Mucosa of gallbladder (tissue), 1 donor: Measurements from ENCODE around the gene TMEM121. TPM values are rescaled to one million over a fixed set of nuclear protein-coding genes. Genes with fewer than 3 reads are reported as not detected.
"Not testable (repeated sequence)": the region's sequence is repeated elsewhere in the genome, so short reads cannot be mapped to it uniquely, and the experiment has no call there.

Experiments
- DNase-seq: peaks from one replicate; pipeline ENCODE4 v3.0.0-alpha.2; 2020; ENCODE audit warnings: low spot score
- total RNA-seq: library from RNA; stranded (reverse); gene quantifications from one replicate; pipeline ENCODE4 v1.2.1, GENCODE V29; 2021
- donor health status: DM: no; HTN: no; CAD: no.

The TMEM121 gene
- total RNA-seq, 1 donor from 2014 or later, result 3.7 TPM

DNA sequence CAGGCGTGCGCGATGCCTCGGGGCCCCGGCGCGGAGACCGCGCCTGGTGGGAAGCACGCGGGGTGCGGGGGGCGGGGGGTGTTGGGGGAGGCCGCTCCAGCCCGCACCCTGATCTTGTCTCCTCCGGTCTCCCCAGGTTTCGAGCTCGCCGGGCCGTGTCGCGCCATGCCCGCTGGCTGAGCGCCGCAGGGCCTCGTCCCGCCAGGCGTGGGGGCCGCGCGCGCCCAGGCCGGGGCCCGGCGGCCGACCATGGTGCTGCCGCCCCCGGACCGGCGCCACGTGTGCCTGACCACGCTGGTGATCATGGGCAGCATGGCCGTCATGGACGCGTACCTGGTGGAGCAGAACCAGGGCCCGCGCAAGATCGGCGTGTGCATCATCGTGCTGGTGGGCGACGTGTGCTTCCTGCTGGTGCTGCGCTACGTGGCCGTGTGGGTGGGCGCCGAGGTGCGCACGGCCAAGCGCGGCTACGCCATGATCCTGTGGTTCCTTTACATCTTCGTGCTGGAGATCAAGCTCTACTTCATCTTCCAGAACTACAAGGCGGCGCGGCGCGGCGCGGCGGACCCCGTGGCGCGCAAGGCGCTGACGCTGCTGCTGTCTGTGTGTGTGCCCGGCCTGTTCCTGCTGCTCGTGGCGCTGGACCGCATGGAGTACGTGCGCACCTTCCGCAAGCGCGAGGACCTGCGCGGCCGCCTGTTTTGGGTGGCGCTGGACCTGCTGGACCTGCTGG lies 2.4 kb downstream of the TMEM121 start:
- no peak for DNase-seq

DNA sequence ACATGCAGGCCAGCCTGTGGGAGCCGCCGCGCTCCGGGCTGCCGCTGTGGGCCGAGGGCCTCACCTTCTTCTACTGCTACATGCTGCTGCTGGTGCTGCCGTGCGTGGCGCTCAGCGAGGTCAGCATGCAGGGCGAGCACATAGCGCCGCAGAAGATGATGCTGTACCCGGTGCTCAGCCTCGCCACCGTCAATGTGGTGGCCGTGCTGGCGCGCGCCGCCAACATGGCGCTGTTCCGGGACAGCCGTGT lies 2.9 kb downstream of the TMEM121 start:
- no peak for DNase-seq

DNA sequence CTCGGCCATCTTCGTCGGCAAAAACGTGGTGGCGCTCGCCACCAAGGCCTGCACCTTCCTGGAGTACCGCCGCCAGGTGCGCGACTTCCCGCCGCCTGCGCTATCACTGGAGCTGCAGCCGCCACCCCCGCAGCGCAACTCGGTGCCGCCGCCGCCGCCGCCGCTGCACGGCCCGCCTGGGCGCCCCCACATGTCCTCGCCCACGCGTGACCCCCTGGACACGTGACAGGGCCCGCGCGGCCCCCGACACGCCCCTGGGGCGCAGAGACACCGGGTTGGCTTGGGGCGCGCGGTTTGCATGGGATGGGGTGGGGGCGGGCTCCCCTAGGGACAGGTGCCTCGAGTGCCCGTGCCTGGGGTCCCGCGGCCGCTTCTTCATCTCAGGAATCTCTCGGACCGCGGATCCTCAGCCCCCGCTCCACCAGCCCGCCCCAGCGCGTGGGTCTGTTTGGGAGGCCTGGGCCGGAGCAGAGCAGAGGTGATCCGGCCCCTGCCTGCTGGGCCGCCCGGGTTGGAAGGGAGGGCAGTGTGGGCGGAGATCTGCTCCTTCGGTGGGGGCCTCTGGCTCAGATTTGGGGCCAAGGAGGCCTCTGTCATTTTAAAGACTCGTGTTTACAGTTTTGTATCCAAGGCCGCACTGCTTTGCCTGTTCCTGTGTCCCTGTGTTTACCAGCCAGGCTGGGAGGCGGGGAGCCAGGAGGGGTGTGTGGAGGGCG lies 3.3 kb downstream of the TMEM121 start:
- no peak for DNase-seq

DNA sequence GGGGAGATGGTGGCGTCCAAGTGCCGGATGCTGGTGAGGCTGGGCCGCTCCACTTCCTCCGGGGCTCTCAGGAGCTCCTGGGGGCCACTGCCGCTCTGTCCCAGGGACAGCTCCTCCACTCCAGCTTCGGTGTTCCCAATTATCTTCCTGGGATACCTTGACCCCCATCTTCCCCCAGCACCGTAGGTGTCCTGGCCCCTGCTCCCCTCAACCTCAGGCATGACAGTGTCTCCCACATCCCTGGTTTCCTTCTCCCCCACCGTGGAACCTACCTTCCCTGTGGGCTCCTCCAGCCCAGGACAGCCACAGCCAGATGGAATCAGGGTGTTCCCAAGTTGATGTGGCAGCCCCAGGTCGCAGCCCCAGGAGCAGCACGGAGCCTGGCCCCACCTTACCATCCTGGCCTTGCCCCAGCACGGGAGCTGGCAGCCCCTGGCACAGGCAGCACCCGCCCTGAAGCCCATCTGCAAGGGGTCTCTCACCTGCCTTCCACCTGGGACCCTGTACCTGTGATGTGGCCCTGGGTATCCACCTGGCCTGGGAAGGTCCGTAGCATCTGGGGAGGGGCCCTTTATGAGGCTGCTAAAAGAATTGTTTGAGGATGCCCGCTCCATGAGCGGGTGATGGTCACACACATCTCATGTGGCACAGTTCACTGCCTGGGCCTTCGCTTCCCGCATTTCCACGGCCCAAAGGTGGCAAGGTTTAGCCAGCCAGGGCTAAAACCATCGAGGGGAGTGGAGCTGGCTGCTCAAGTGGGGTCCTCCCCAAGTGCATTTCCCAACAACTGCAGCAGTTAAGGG lies 4.1 kb downstream of the TMEM121 start:
- DNase-seq, result no peak

DNA sequence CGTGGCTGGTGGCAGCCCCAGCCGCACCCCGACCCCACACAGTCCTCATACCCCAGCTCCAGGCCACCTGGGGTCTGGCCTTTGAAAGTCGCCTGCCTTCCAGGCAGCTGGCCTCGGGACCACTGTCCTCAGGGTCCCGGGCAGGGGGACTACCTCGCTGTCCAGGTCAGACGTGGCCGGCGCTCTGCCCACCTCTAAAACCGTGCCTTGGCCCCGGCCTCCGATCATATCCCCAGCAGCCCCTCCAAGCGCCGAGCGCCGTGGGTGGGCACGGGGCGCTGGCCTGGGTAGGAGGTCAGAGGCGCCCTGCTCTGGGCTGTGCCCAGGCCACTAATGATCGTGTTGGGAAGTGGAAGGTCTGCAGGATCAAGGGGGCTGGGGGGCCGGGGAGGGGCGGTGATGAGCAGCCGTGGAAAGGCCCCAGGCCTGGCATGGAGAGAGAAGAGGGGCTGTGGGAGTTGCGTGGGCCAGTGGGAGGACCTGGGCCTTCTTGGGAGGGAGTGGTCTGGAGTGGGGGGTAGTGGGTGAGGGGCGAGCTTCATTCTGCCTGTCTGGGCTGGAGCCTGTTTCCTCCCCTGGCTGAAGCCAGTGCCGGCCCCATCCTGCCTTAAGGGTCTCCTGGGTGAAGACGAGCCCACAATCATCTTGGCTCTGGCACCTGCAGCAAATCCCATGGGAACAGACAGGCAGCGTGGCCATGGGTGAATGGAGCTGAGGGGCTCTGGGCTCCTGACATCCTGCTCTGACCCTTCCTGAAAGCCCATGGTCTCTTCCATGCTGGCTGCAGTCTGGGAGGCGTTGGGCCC lies 4.9 kb downstream of the TMEM121 start:
- no peak for DNase-seq

DNA sequence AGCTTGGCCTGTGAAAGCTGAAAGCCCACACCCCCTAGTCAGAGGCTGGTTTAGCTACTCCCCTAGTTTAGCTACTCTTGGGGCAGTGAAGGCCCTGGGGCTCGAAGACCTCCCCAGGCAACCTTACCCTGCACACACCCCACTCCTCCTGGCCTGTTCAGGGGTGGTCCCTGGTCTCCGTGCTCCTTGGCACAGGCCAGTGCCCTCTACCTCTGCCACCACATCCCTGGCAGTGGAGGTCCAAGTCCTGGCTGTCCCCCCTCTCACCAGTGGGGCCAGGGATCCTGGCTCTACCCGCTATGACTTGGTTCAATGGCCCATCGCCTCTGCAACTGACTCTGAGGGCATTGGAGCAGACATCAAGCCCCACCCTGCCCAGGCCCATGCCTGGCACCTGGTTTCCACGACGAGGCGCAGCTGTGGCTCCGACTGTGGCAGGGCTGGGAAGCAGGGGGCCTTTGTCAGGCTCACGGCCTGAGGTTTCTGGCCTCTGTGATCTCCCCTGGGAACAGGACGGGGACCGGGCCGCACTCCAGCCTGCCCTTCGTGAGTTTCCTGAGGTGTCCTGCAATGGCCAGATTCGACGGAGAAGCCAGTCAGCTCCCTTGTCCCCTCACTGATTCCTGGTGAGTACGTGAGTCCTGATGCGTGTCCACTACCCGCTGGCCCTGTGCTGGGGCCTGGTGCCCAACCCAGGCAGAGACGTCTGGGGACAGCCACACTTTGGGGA lies 5.7 kb downstream of the TMEM121 start:
- DNase-seq, result no peak

DNA sequence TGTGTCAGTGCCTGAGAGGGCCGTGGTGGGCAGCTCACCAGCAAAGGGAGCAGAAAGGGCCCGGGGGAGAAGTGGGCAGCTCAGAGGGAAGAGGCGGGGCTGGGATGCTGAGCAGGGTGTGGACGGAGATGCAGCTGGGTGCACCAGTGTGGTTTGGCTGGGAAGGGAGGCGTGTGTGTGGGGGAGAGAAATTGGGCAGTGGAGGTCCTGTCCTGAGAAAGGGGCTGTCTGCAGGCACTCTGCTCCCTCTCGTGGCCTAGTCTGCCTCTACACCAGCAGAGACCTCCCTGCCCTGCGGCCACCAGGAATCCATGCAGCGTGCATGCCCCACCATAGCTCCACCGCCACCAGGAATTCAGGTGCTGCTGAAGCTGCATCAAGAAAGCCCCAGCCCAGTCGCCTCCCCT lies 6.4 kb downstream of the TMEM121 start:
- no peak for DNase-seq

DNA sequence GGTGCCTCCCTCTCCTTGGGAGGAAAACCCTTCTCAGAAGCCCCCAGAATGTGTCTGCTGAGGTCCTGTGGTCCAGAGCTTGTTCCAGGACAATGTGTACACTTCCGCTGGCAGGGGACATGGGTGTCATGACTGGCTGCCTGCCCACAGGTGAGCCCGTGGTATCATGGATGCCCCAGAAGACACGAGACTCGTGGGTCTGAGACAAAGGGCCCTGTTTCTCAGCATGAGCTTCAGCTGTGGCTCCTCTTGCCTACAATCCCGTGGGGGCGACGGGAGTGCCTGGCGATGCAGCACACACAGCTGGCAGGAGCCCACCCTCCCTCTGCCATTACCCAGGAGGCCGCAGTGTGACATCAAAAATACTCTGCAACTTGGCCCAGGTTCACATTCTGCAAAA lies 7.0 kb downstream of the TMEM121 start:
- no peak for DNase-seq

DNA sequence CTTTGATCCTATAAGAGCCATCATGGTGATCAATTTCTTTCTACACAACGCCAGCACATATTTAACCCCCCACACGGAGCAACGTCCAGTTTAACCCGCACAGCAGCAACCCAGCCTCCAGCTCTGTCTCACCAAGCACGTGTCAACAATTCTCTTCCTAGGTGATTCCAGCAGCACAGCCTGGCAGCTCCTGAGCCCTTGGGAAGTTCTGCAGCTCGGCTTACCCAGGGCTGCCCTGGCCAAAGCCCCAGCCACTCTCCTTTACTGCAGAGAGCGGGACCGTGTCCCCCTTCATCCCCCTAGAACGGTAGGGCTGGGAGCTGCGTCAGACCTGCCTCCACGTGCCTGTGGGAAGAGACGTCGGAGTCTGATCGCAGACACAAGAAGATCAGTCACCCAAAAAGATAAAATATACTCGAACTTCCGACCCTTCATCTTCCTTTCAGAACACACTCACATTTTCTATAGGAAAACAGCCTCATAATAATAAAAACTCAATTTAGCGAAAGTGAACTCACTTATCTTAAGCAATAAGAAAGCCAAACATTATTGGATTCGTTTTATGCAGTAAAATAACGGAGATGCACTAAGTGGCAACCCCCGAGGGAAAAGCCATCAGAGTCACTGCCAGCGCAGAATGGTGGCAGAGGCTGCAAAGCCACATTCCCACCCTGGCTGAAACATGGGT lies 7.6 kb downstream of the TMEM121 start:
- no peak for DNase-seq

DNA sequence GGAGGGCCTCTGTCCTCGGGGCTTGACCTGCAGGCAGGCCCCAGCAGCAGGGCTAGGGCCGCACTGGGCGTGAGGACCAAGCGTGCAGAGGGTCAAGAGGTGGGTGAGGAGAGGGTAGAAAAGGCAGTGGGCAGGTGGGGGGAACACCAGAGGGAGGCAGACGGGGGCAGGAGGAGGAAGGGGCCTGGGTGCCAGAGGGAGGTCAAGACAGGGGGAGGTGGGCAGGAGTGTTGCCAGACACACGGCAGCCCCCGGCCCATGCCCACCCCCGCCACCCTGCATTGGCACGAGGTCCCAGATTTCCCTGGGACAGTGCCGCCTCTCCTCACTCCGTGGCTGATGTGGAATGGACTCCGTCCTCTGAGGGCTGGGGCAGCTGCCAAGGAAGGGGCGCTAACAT lies 8.2 kb downstream of the TMEM121 start:
- no peak for DNase-seq

DNA sequence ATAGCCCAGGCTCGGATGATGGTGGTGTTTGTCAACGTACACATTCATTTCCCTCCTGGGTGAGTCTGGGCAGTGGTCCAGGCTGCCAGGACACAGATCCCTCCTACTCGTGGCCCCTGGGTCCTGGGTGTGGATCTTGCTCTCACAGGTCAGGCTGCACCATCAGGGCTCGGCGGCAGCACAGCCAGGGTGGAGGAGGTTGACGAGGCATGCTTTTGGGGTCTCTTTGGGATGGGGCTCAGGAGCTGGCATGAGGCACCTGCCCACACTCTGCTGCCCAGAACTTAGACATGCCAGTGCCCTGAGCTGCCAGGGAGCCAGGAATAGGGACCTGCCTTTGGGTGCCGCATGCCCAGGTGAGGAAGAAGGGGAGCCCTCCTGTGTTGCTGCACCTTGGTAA lies 9.7 kb downstream of the TMEM121 start:
- no peak for DNase-seq

DNA sequence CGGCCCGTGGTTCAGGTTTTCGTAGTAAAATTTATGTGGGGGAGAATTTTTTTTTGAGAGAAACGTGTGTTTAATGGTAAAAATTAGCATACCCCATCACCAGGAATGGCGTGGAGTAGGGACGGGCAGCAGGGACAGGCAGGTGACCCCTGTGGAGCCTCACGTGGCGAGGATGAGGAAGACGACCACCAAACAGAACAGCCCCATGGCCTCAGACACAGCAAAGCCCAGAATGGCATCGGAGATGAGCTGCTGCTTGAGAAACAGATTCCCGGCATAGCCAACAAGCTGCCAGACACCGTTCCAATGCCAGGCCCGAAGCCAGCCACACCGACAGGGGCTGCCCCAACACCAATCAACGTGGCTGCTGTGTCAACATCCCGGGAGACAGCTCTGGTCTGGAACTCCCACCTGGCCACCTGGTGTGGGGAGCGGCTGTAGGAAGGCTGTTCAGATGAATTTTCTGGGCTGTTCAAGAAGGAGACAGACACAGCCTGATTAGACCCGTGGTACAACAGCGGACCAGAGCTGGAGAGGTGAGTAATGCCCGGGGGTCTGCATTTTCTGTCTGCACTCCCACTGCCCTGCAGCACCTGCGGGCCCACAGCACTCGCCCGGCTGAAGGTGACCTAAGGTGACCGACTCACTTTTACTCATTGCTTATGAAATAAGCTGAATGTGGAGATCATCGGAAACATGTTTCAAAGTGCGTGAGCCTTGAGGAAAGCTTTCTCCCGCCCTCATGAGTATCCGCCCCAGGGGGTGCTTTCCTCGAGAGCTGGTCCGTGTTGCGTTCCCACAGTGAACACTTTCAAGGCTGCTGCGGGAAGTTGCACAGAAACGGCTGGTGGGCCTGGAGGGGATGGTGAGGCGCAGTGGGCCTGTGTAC lies 10.6 kb downstream of the TMEM121 start:
- DNase-seq, result no peak

DNA sequence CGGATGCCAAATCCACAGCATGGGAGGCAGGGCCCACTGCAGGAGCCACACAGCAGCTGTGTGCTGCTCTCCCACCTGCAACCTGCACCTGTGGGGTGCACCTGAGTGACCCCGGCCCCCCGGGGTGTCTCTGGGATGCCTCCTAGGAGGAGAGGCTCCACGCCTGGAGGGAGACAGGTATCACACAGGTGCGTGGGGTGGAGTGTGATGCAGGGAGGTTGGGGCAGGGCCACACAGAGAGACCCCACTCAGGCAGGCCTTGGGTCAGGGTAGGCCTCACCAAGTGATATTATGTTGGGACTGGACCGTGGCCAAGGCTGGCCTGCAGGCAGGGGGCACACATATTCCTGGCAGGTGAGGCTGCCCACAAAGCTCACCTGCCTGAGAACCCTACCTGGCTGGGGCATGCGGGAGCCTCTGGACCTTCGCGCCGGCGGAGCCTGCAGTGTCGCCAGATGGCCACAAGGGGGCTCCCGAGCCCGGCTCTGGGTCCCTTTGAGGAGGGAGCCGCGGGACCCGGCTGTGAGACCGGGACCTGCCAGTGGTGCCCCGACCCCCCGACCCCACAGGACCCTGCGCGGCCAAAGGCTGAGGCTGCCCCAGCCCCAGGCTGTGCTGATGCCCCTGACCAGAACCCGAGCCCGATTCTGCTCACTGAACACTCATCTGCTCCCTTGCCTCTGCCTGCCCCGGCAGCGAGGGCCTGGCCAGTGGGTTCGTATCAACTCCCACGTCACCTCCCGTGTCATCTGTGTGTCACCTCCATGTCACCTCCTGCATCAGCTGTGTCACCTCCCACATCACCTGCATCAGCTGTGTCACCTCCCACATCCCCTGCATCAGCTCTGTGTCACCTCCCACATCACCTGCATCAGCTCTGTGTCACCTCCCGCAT lies 11.4 kb downstream of the TMEM121 start:
- peak; percentile 44 for DNase-seq

DNA sequence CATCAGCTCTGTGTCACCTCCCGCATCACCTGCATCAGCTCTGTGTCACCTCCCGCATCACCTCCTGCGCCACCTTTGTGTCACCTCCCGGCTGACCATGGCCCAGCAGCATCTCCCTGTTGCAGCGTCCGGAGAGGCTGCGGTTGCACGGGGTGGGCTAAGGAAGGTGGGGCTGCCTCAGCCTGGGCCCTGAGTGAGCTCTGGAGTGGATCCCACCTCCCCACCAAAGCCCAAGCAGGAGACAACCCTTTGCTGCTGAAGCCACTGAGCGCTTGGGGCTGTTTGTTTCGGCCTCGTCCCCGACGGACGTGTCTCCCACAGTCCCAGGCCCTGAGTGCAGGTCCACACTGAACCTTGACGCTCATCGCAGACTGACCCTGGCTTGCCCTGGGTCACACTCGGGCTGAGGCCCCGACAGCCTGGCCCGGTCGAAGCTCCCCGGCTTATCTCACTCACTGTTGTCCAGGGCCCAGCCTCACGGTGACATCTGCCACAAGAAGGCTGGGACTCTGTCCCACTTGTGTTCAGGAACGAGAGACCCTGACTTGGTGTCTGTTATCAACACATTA lies 12.2 kb downstream of the TMEM121 start:
- DNase-seq, result no peak

DNA sequence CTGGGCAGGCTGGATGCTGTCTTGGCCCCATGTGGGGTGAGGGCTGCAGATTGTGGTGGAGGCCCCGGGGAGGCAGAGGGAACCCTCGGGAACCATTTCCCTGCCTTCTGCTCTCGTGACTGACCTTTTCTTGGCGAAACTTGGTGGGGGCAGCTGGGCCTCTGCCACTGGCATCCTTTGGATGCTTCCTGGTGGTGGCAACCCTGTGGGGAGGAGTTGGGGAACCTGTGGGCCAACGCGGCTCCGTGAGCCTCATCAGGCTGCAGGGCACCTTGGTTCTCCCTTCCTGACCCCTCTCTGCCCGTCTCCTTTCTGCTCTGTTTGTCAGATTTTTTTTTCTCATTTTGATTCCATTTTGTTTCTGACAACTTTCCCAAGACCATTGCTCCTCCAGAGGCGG lies 14.4 kb downstream of the TMEM121 start:
- DNase-seq, result no peak

DNA sequence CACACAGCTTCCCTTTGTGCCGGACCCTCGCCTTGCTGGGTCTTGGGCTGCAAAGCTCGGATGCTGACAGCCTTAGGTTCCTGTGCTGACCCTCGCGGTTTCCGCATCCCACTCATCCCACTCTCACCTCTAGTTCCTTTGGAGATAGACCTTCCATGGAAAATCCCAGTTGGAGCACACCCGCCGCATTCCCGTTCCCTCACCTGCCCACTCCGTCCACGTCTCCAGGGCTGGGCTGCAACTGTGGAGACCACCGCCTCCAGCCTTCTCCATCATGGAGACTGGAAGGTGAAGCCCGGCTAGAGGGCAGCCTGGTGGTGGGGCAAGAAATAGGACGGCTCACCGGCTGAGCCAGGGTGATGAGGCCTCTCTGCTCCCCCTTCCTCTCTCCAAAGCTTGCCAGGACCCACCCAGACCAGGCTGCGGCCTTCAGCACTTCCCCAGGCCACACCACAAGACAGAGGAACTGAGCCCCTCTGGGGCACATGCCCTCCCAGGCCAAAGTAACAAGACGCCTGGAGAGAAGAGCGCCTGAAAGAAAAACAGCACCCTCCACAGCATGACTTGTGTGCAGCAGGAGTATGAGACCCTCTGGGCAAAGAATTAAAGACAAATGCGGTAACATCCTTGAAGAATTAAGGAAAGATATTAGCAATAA lies 15.0 kb downstream of the TMEM121 start:
- no peak for DNase-seq

DNA sequence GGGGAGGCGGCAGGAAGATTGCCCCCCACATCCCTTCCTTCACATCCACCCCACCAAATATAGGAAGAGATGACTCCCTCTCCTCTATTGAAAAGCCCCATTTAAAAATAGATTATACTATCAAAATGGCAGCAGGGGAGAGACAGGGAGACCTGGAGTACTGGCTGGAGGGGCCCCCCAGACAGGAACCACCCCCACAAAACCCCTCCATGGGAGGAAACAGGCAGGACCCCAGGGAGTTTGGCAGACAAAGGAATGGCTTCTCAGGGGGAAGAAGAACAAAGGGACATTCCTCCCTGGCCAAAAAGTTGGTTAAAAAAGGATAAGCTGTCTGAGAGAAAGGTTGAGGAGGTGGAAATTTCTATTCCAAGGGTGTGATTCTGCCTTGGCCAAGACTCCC lies 19.3 kb downstream of the TMEM121 start:
- DNase-seq, result not testable (repeated sequence)

DNA sequence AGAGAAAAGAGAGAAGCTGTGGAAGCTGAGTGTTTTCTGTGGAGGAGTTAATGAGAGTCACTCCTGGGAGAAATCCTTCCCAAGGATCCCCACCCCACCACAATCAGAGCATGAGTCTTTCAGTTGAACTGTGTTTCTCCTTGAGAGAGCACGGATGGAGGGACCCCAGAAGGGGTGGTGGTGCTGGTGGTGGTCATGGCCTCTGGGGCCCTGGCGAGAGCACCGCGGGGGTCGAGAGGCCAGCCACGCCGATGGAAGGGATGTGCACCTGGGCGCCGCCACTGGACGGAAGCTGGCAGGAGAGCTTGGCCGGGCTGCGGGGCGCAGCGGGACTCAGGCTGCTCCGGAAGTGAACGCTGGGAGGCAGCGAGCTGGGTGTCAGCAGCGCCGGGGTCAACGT lies 20.0 kb downstream of the TMEM121 start:
- DNase-seq, result not testable (repeated sequence)
